HEK293 (cell line): ENCODE measurements around the gene TENT4A.

Experiments used
- CTCF ChIA-PET: fragments of 350-600 bp; formaldehyde crosslinking; extraction: SDS; loops from one replicate; lab custom pipeline; 2021; ENCODE audit warnings: antibody characterized with exemption; lab: Yijun Ruan, JAX
- POLR2A ChIA-PET: fragments of 300-600 bp; formaldehyde crosslinking; extraction: SDS; loops from one replicate; lab custom pipeline; 2020; ENCODE audit warnings: antibody characterized with exemption, inconsistent platforms; lab: Yijun Ruan, JAX
- H3K27ac ChIP-seq: fragments of 200-500 bp; sonication (Bioruptor generic); 2 replicates; pipeline ENCODE4 v1.5.1; 2014; ENCODE audit warnings: low read depth, low read length, control low read depth, inconsistent platforms; ENCODE audit errors: extremely low read depth
- H3K36me3 ChIP-seq, 2 experiments: fragments of 200-500 bp in 1 of 2; sonication (Bioruptor generic) in 1 of 2; 1 replicate in 1 of 2; 2 replicates in 1 of 2; pipeline ENCODE4 v1.5.1; 2014 to 2017; ENCODE audit warnings: inconsistent platforms in 2 of 2, low read length in 2 of 2; ENCODE audit not compliant: control insufficient read depth in 2 of 2, insufficient read depth in 1 of 2
- H3K4me1 ChIP-seq: fragments of 200-500 bp; sonication (Bioruptor generic); 2 replicates; pipeline ENCODE4 v1.5.1; 2014; ENCODE audit warnings: mild to moderate bottlenecking, low read length, inconsistent platforms; ENCODE audit not compliant: control insufficient read depth, insufficient read depth
- H3K4me3 ChIP-seq: 2 replicates; pipeline ENCODE4 v1.5.1; 2011; ENCODE audit warnings: low read depth, mild to moderate bottlenecking, control low read depth, low read length, moderate library complexity
- H3K9me3 ChIP-seq: fragments of 200-500 bp; sonication (Bioruptor generic); 2 replicates; pipeline ENCODE4 v1.5.1; 2014; ENCODE audit warnings: low read depth, low read length, inconsistent platforms; ENCODE audit not compliant: control insufficient read depth, insufficient read depth
- ELK4 ChIP-seq: IDR thresholded peaks from 2 replicates; pipeline ENCODE4 v1.6.1; 2011; ENCODE audit warnings: mild to moderate bottlenecking, low read depth, low read length, borderline replicate concordance
- HOXD13 ChIP-seq: sonication (generic); formaldehyde crosslinking; IDR thresholded peaks from 2 replicates; pipeline ENCODE4 v1.8.0; 2022; ENCODE audit warnings: missing genetic modification reagents, borderline replicate concordance
- KLF16 ChIP-seq: fragments of 450-650 bp; formaldehyde crosslinking; IDR thresholded peaks from 2 replicates; pipeline ENCODE4 v1.5.1; 2017; ENCODE audit warnings: missing biosample characterization, missing genetic modification characterization
- MEIS1 ChIP-seq: sonication (generic); formaldehyde crosslinking; IDR thresholded peaks from 2 replicates; pipeline ENCODE4 v1.8.1; 2022; ENCODE audit warnings: missing genetic modification reagents, mild to moderate bottlenecking, borderline replicate concordance
- TCF7L2 ChIP-seq: IDR thresholded peaks from 2 replicates; pipeline ENCODE4 v1.6.1; 2011; ENCODE audit warnings: low read depth, mild to moderate bottlenecking, inconsistent platforms, low read length, moderate library complexity, borderline replicate concordance
- ZBTB20 ChIP-seq: fragments of 450-650 bp; formaldehyde crosslinking; IDR thresholded peaks from 2 replicates; pipeline ENCODE4 v1.5.1; 2016; ENCODE audit warnings: missing biosample characterization, missing genetic modification characterization
- ZBTB44 ChIP-seq: fragments of 450-650 bp; IDR thresholded peaks from 2 replicates; pipeline ENCODE4 v1.5.1; 2018; ENCODE audit warnings: missing biosample characterization, mild to moderate bottlenecking, missing genetic modification characterization
- ZBTB8A ChIP-seq: fragments of 450-650 bp; formaldehyde crosslinking; IDR thresholded peaks from 2 replicates; pipeline ENCODE4 v1.5.1; 2016; ENCODE audit warnings: missing biosample characterization, missing genetic modification characterization
- ZEB2 ChIP-seq: fragments of 450-650 bp; formaldehyde crosslinking; IDR thresholded peaks from 2 replicates; pipeline ENCODE4 v1.5.1; 2016; ENCODE audit warnings: missing biosample characterization, missing genetic modification characterization
- ZNF10 ChIP-seq: fragments of 450-650 bp; formaldehyde crosslinking; IDR thresholded peaks from 2 replicates; pipeline ENCODE4 v1.5.1; 2017; ENCODE audit warnings: missing biosample characterization, missing genetic modification characterization
- ZNF175 ChIP-seq: fragments of 450-650 bp; formaldehyde crosslinking; IDR thresholded peaks from 2 replicates; pipeline ENCODE4 v1.5.1; 2016; ENCODE audit warnings: missing biosample characterization, missing genetic modification characterization
- ZNF184 ChIP-seq: fragments of 450-650 bp; IDR thresholded peaks from 2 replicates; pipeline ENCODE4 v1.5.1; 2018; ENCODE audit warnings: missing biosample characterization, mild to moderate bottlenecking, missing genetic modification characterization
- ZNF221 ChIP-seq: fragments of 450-650 bp; formaldehyde crosslinking; IDR thresholded peaks from 2 replicates; pipeline ENCODE4 v1.5.1; 2017; ENCODE audit warnings: missing biosample characterization, missing genetic modification characterization, borderline replicate concordance
- ZNF335 ChIP-seq: fragments of 450-650 bp; formaldehyde crosslinking; conservative IDR thresholded peaks from 2 replicates; pipeline ENCODE4 v1.5.1; 2016; ENCODE audit warnings: missing biosample characterization, missing genetic modification characterization
- ZNF404 ChIP-seq: fragments of 450-650 bp; formaldehyde crosslinking; IDR thresholded peaks from 2 replicates; pipeline ENCODE4 v1.5.1; 2017; ENCODE audit warnings: missing biosample characterization, missing genetic modification characterization
- ZNF473 ChIP-seq: fragments of 450-650 bp; formaldehyde crosslinking; IDR thresholded peaks from 2 replicates; pipeline ENCODE4 v1.5.1; 2017; ENCODE audit warnings: missing biosample characterization, missing genetic modification characterization
- ZNF518A ChIP-seq: fragments of 450-650 bp; formaldehyde crosslinking; conservative IDR thresholded peaks from 2 replicates; pipeline ENCODE4 v1.5.1; 2016; ENCODE audit warnings: low read depth, missing biosample characterization, missing genetic modification characterization
- ZNF600 ChIP-seq: fragments of 450-650 bp; formaldehyde crosslinking; IDR thresholded peaks from 2 replicates; pipeline ENCODE4 v1.5.1; 2016; ENCODE audit warnings: missing biosample characterization, missing genetic modification characterization
- ZNF624 ChIP-seq: fragments of 450-650 bp; formaldehyde crosslinking; IDR thresholded peaks from 2 replicates; pipeline ENCODE4 v1.5.1; 2017; ENCODE audit warnings: missing biosample characterization, missing genetic modification characterization
- ZNF658 ChIP-seq: fragments of 450-650 bp; formaldehyde crosslinking; IDR thresholded peaks from 2 replicates; pipeline ENCODE4; 2016; ENCODE audit warnings: missing biosample characterization, missing genetic modification characterization
- ZNF660 ChIP-seq: fragments of 450-650 bp; IDR thresholded peaks from 2 replicates; pipeline ENCODE4 v1.5.1; 2018; ENCODE audit warnings: missing biosample characterization, mild to moderate bottlenecking, missing genetic modification characterization
- ZNF692 ChIP-seq: fragments of 450-650 bp; formaldehyde crosslinking; IDR thresholded peaks from 2 replicates; pipeline ENCODE4 v1.5.1; 2016; ENCODE audit warnings: missing biosample characterization, missing genetic modification characterization
- ZNF704 ChIP-seq: fragments of 450-650 bp; formaldehyde crosslinking; IDR thresholded peaks from 2 replicates; pipeline ENCODE4 v1.5.1; 2016; ENCODE audit warnings: missing biosample characterization, missing genetic modification characterization
- ZNF76 ChIP-seq: fragments of 450-650 bp; formaldehyde crosslinking; IDR thresholded peaks from 2 replicates; pipeline ENCODE4; 2016; ENCODE audit warnings: low read depth, missing biosample characterization, missing genetic modification characterization, borderline replicate concordance
- ZSCAN30 ChIP-seq: fragments of 450-650 bp; IDR thresholded peaks from 2 replicates; pipeline ENCODE4 v1.5.1; 2018; ENCODE audit warnings: missing biosample characterization, mild to moderate bottlenecking, missing genetic modification characterization, moderate library complexity
- ZXDB ChIP-seq: fragments of 450-650 bp; formaldehyde crosslinking; IDR thresholded peaks from 2 replicates; pipeline ENCODE4 v1.5.1; 2016; ENCODE audit warnings: missing biosample characterization, missing genetic modification characterization

The TENT4A gene

GRCh38 chr5:6712577-6713273 is 507 bp upstream of the TENT4A start (continued):
- no peak for TF ChIP-seq ELK4
- peak; percentile 81 for TF ChIP-seq ZNF600 (tag by site-specific recombination)
- TF ChIP-seq ZSCAN30 (tag by site-specific recombination), result no peak
- TF ChIP-seq ZNF692 (tag by site-specific recombination), result peak; percentile 90
- no peak for TF ChIP-seq ZNF404 (tag by site-specific recombination)
- peak; percentile 51; the same call in 1 of the 2 replicates for TF ChIP-seq ZNF184 (tag by site-specific recombination)
- 0 out of 2 replicates have a peak, but pooled peaks have one; percentile 19 for TF ChIP-seq ZNF704 (tag by site-specific recombination)
- TF ChIP-seq ZEB2, result peak; percentile 80
- TF ChIP-seq ZNF221, result 0 out of 2 replicates have a peak, but pooled peaks have one; percentile 36
- peak; percentile 67; the same call in 1 of the 2 replicates for TF ChIP-seq ZNF76
- no peak for TF ChIP-seq ZNF624 (tag by site-specific recombination)
- TF ChIP-seq ZBTB44 (tag by site-specific recombination), result 0 out of 2 replicates have a peak, but pooled peaks have one; percentile 65
- peak; percentile 74 for TF ChIP-seq ZXDB (tag by site-specific recombination)
- TF ChIP-seq ZNF660 (tag by site-specific recombination), result no peak

GRCh38 chr5:6714226-6715041 is 1.2 kb downstream of the TENT4A start:
- H3K4me1 ChIP-seq, result peaks cover 23% of the 10 kb centered on the region
- H3K9me3 ChIP-seq, result no peaks in the 10 kb centered on the region
- ChIA-PET CTCF (no interaction called here), POLR2A (no interaction called here)
- peaks cover 0 to 32% of the 10 kb centered on the region in 2 experiments; a peak in 1 of 3 replicates for H3K36me3 ChIP-seq
- peak overlapping the region; percentile 94; the same call in 1 of the 2 replicates for H3K27ac ChIP-seq
- H3K4me3 ChIP-seq, result peak overlapping the region; percentile 69
- no peak for TF ChIP-seq MEIS1 (CRISPR knock-in tag)
- no peak for TF ChIP-seq KLF16 (tag by site-specific recombination)
- TF ChIP-seq ZNF175 (tag by site-specific recombination), result no peak
- no peak for TF ChIP-seq ZNF10 (tag by site-specific recombination)
- peak; percentile 63; the same call in 1 of the 2 replicates for TF ChIP-seq ZBTB20 (tag by site-specific recombination)
- TF ChIP-seq ZNF518A, result no peak
- TF ChIP-seq ZNF658 (tag by site-specific recombination), result no peak
- peak; percentile 74 for TF ChIP-seq ZBTB8A
- TF ChIP-seq ZNF473 (tag by site-specific recombination), result no peak
- peak; percentile 77 for TF ChIP-seq ZNF335 (tag by site-specific recombination)
- TF ChIP-seq TCF7L2, result no peak
- no peak for TF ChIP-seq HOXD13 (CRISPR knock-in tag)
